ENCODE results near the gene PIWIL1. TPM values are rescaled to one million over a fixed set of nuclear protein-coding genes. Genes with fewer than 3 reads are reported as not detected.

The PIWIL1 gene
- total and polyA plus RNA-seq, 2 of the 4 experiments (the other 2 are of a cell fraction): not detected

- H2AFZ ChIP-seq (replicated peaks; ENCODE audit: low read length, poor library complexity): no peak overlapping the region
- H3K27ac ChIP-seq (ENCODE audit: insufficient read depth, low read length): no peak overlapping the region
- no peak overlapping the region for H2BK15ac ChIP-seq (ENCODE audit: low read depth, low read length)
- H2AK9ac ChIP-seq (replicated peaks; ENCODE audit: low read depth, low read length, poor library complexity): no peak overlapping the region
- no peak overlapping the region for H4K91ac ChIP-seq (ENCODE audit: insufficient read depth, low read depth, low read length)
- ATAC-seq (ENCODE audit: low read depth): no peak
- H2BK5ac ChIP-seq (ENCODE audit: low read depth, low read length, poor library complexity, severe bottlenecking): no peak overlapping the region
- H2BK120ac ChIP-seq (ENCODE audit: low read depth, low read length): no peak overlapping the region
- in situ Hi-C loops (cut with MboI; ENCODE audit: low sequenced_read_pairs) (no loop called here), dilution Hi-C loops (cut with HindIII; ENCODE audit: low sequenced_read_pairs, unreplicated experiment) (no loop called here), intact Hi-C loops (cut with micrococcal nuclease) (no loop called here)
- WGBS, 2 experiments (ENCODE audit: extremely low coverage in 2 of 2, insufficient read length in 1 of 2): no CpG with 5 or more reads among the region's 8 CpGs
- no peak overlapping the region for H2AK5ac ChIP-seq (ENCODE audit: low read depth, low read length)
- no peak for DNase-seq
- H3K9me1 ChIP-seq (ENCODE audit: insufficient read depth, low read length): no peaks in the 10 kb centered on the region
- no peak overlapping the region for H2BK20ac ChIP-seq (ENCODE audit: low read depth, low read length)
- no peak overlapping the region for H3K18ac ChIP-seq (ENCODE audit: low read depth, low read length)
- H3K4me1 ChIP-seq (ENCODE audit: control insufficient read depth, insufficient read depth, low read length): no peaks in the 10 kb centered on the region
- no peaks in the 10 kb centered on the region for H3K36me3 ChIP-seq (ENCODE audit: control insufficient read depth, insufficient read depth, low read length)
- no peak overlapping the region for H4K5ac ChIP-seq (ENCODE audit: low read depth, low read length)
- no peak for TF ChIP-seq FOS (IDR thresholded peaks at IDR 0.05; ENCODE audit: low read depth, low read length)
- TF ChIP-seq RCOR1 (IDR thresholded peaks at IDR 0.05; ENCODE audit: insufficient replicate concordance, low read length): no peak
- TF ChIP-seq CTCF (conservative IDR thresholded peaks at IDR 0.05; ENCODE audit: low read depth, low read length): no peak
- no peak for TF ChIP-seq MXI1 (IDR thresholded peaks at IDR 0.05; ENCODE audit: borderline replicate concordance, low read depth, low read length)
- no peak for TF ChIP-seq SMC3 (IDR thresholded peaks at IDR 0.05; ENCODE audit: low read depth, low read length)
- no peak for TF ChIP-seq BHLHE40 (IDR thresholded peaks at IDR 0.05; ENCODE audit: low read depth, low read length)
- TF ChIP-seq, protein P1, sequence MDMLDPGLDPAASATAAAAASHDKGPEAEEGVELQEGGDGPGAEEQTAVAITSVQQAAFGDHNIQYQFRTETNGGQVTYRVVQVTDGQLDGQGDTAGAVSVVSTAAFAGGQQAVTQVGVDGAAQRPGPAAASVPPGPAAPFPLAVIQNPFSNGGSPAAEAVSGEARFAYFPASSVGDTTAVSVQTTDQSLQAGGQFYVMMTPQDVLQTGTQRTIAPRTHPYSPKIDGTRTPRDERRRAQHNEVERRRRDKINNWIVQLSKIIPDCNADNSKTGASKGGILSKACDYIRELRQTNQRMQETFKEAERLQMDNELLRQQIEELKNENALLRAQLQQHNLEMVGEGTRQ (IDR thresholded peaks at IDR 0.05; ENCODE audit: low read depth, low read length): no peak
- TF ChIP-seq MAFK (IDR thresholded peaks at IDR 0.05; ENCODE audit: low read depth, low read length): no peak
- TF ChIP-seq, protein P2, sequence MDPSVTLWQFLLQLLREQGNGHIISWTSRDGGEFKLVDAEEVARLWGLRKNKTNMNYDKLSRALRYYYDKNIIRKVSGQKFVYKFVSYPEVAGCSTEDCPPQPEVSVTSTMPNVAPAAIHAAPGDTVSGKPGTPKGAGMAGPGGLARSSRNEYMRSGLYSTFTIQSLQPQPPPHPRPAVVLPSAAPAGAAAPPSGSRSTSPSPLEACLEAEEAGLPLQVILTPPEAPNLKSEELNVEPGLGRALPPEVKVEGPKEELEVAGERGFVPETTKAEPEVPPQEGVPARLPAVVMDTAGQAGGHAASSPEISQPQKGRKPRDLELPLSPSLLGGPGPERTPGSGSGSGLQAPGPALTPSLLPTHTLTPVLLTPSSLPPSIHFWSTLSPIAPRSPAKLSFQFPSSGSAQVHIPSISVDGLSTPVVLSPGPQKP (IDR thresholded peaks at IDR 0.05; ENCODE audit: borderline replicate concordance, low read depth, low read length): no peak
- TF ChIP-seq RFX5 (IDR thresholded peaks at IDR 0.05; ENCODE audit: low read depth, low read length): no peak
- TF ChIP-seq RAD21 (IDR thresholded peaks at IDR 0.05; ENCODE audit: low read length): no peak
- TF ChIP-seq CHD1 (IDR thresholded peaks at IDR 0.05; ENCODE audit: low read depth, low read length): no peak
- TF ChIP-seq MAZ (IDR thresholded peaks at IDR 0.05; ENCODE audit: borderline replicate concordance, low read depth, low read length): no peak
- TF ChIP-seq CEBPB (IDR thresholded peaks at IDR 0.05; ENCODE audit: low read depth, low read length): no peak
- H4K8ac ChIP-seq (ENCODE audit: low read depth in 2 of 2, low read length in 2 of 2): no peak overlapping the region
- no peak overlapping the region for H3K9ac ChIP-seq (ENCODE audit: low read depth, low read length)
- ChIA-PET CTCF (no interaction called here), POLR2A (ENCODE audit: unreplicated experiment) (no interaction called here)
- no peak overlapping the region for H3K23ac ChIP-seq (ENCODE audit: low read depth, low read length)
- H3K56ac ChIP-seq (ENCODE audit: extremely low read depth, insufficient read depth, low read length): no peak overlapping the region
- no peak overlapping the region for H3K14ac ChIP-seq (replicated peaks; ENCODE audit: low read depth, low read length)
- peaks cover 30% of the 10 kb centered on the region for H3K9me3 ChIP-seq (ENCODE audit: control insufficient read depth, insufficient read depth, low read length)
- no peaks in the 10 kb centered on the region for H3K79me1 ChIP-seq (ENCODE audit: low read depth in 1 of 2, low read length in 2 of 2)
- no peaks in the 10 kb centered on the region for H3K27me3 ChIP-seq (ENCODE audit: control insufficient read depth, insufficient read depth, low read length)
- H3K4me2 ChIP-seq (ENCODE audit: low read depth, low read length): no peak overlapping the region
- H3K4ac ChIP-seq (ENCODE audit: low read depth, low read length): no peak overlapping the region
- no peaks in the 10 kb centered on the region for H4K20me1 ChIP-seq (ENCODE audit: insufficient read depth, low read length)
- H3K4me3 ChIP-seq (ENCODE audit: insufficient read depth, low read depth, low read length): no peak overlapping the region
- BruUV-seq (replicated peaks): no TSS peak
Measured at GRCh38 chr12:130412384-130412783, 74.7 kb downstream of the PIWIL1 start.

All from IMR-90 (cell line).